ENCODE data around the gene AMBRA1.

AMBRA1 gene

GRCh38 chr11:46574656-46575055 lies 19.2 kb downstream of the AMBRA1 start:
- DNase-seq: no peak

GRCh38 chr11:46570790-46571398 lies 22.9 kb downstream of the AMBRA1 start:
- DNase-seq: no peak

GRCh38 chr11:46565232-46565840 lies 28.5 kb downstream of the AMBRA1 start:
- no peak for DNase-seq

- no peak for DNase-seq
Measured at GRCh38 chr11:46564459-46564858, 29.4 kb downstream of the AMBRA1 start.

GRCh38 chr11:46562527-46562926 lies 31.3 kb downstream of the AMBRA1 start:
- DNase-seq: no peak

GRCh38 chr11:46560300-46560991 lies 33.4 kb downstream of the AMBRA1 start:
- DNase-seq: peak; percentile 37 to 50

- DNase-seq: no peak
Measured at GRCh38 chr11:46559815-46560214, 34.0 kb downstream of the AMBRA1 start.

GRCh38 chr11:46557684-46558151 lies 36.1 kb downstream of the AMBRA1 start:
- DNase-seq: no peak

GRCh38 chr11:46555267-46556054 lies 38.4 kb downstream of the AMBRA1 start:
- DNase-seq: no peak

GRCh38 chr11:46554213-46555147 lies 39.3 kb downstream of the AMBRA1 start:
- peak; percentile 67 to 74 for DNase-seq

GRCh38 chr11:46553814-46554212 lies 40.0 kb downstream of the AMBRA1 start:
- peak in 1 of 2 donors; percentile 14 for DNase-seq

- no peak for DNase-seq
Measured at GRCh38 chr11:46551261-46551660, 42.6 kb downstream of the AMBRA1 start.

- DNase-seq: no peak
Measured at GRCh38 chr11:46547579-46547978, 46.2 kb downstream of the AMBRA1 start.

- DNase-seq: no peak
Measured at GRCh38 chr11:46543564-46543963, 50.3 kb downstream of the AMBRA1 start.

GRCh38 chr11:46541593-46542371 lies 52.0 kb downstream of the AMBRA1 start:
- DNase-seq: no peak

GRCh38 chr11:46540807-46541206 lies 53.0 kb downstream of the AMBRA1 start:
- no peak for DNase-seq

GRCh38 chr11:46537537-46538295 lies 56.1 kb downstream of the AMBRA1 start:
- DNase-seq: peak; percentile 49 to 72

- no peak for DNase-seq
Measured at GRCh38 chr11:46537121-46537520, 56.7 kb downstream of the AMBRA1 start.

- DNase-seq: no peak
Measured at GRCh38 chr11:46535688-46536087, 58.1 kb downstream of the AMBRA1 start.

GRCh38 chr11:46534711-46535110 lies 59.1 kb downstream of the AMBRA1 start:
- DNase-seq: peak in 1 of 2 donors; percentile 17

Data from inflammatory macrophage treated with lipopolysaccharide for 1 hour (primary cell).